SK-N-SH treated with all-trans-retinoic acid at 6 μM for 48 hours (cell line): ENCODE results near the gene P3H3.
"Not testable (repeated sequence)": the region's sequence is repeated elsewhere in the genome, so short reads cannot be mapped to it uniquely, and the experiment has no call there.

Experiments
- ATAC-seq: fragments of 200-7000 bp; cut with Tn5 transposase; 3 replicates; pipeline ENCODE4 v1.9.1; 2020; ENCODE audit warnings: mild to moderate bottlenecking, moderate library complexity
- BACH2 ChIP-seq: fragments of 250-450 bp; sonication (Bioruptor Pico); IDR thresholded peaks from 2 replicates; pipeline ENCODE4 v1.9.0; 2021; ENCODE audit warnings: mild to moderate bottlenecking, borderline replicate concordance
- CSDC2 ChIP-seq: fragments of 250-450 bp; sonication (Bioruptor Pico); IDR thresholded peaks from 2 replicates; pipeline ENCODE4 v1.5.0; 2020; ENCODE audit warnings: mild to moderate bottlenecking, moderate library complexity
- ESRRG ChIP-seq: fragments of 250-450 bp; sonication (Bioruptor Pico); IDR thresholded peaks from 2 replicates; pipeline ENCODE4 v1.6.1; 2021; ENCODE audit warnings: mild to moderate bottlenecking
- GLIS3 ChIP-seq: fragments of 250-450 bp; sonication (Bioruptor Pico); IDR thresholded peaks from 2 replicates; pipeline ENCODE4 v1.5.0; 2020; ENCODE audit warnings: mild to moderate bottlenecking, moderate library complexity
- ISL1 ChIP-seq: fragments of 250-450 bp; sonication (Bioruptor Pico); IDR thresholded peaks from 2 replicates; pipeline ENCODE4 v2.1.2; 2022; ENCODE audit warnings: mild to moderate bottlenecking, moderate library complexity
- OSR1 ChIP-seq: fragments of 250-450 bp; sonication (Bioruptor Pico); IDR thresholded peaks from 2 replicates; pipeline ENCODE4 v1.8.0; 2022; ENCODE audit warnings: moderate library complexity, mild to moderate bottlenecking, inconsistent platforms
- PPARA ChIP-seq: fragments of 250-450 bp; sonication (Bioruptor Pico); IDR thresholded peaks from 2 replicates; pipeline ENCODE4 v1.5.0; 2020; ENCODE audit warnings: mild to moderate bottlenecking, borderline replicate concordance
- RARB ChIP-seq: fragments of 250-450 bp; sonication (Bioruptor Pico); IDR thresholded peaks from 2 replicates; pipeline ENCODE4 v1.8.0; 2021; ENCODE audit warnings: mild to moderate bottlenecking, moderate library complexity
- SNAI2 ChIP-seq: fragments of 250-450 bp; sonication (Bioruptor Pico); IDR thresholded peaks from 2 replicates; pipeline ENCODE4 v1.5.0; 2020; ENCODE audit warnings: mild to moderate bottlenecking, moderate library complexity
- TCF4 ChIP-seq: fragments of 250-450 bp; sonication (Bioruptor Pico); IDR thresholded peaks from 2 replicates; pipeline ENCODE4 v1.8.0; 2021; ENCODE audit warnings: mild to moderate bottlenecking, moderate library complexity, borderline replicate concordance
- TOX ChIP-seq: fragments of 250-450 bp; sonication (Bioruptor Pico); IDR thresholded peaks from 2 replicates; pipeline ENCODE4 v1.8.0; 2021; ENCODE audit warnings: mild to moderate bottlenecking, moderate library complexity, borderline replicate concordance
- ZC3H10 ChIP-seq: fragments of 250-450 bp; sonication (Bioruptor Pico); IDR thresholded peaks from 2 replicates; pipeline ENCODE4 v1.5.1; 2021; ENCODE audit warnings: mild to moderate bottlenecking, moderate library complexity
- ZFP3 ChIP-seq: fragments of 250-450 bp; sonication (Bioruptor Pico); IDR thresholded peaks from 2 replicates; pipeline ENCODE4 v1.5.0; 2020; ENCODE audit warnings: mild to moderate bottlenecking, moderate library complexity
- ZFP30 ChIP-seq: fragments of 450-650 bp; formaldehyde crosslinking; IDR thresholded peaks from 2 replicates; pipeline ENCODE4 v1.5.0; 2022; ENCODE audit warnings: mild to moderate bottlenecking, moderate library complexity
- ZNF565 ChIP-seq: fragments of 450-650 bp; formaldehyde crosslinking; conservative IDR thresholded peaks from 2 replicates; pipeline ENCODE4 v1.5.0; 2020; ENCODE audit warnings: low read depth, mild to moderate bottlenecking, moderate library complexity
- ZNF70 ChIP-seq: fragments of 450-650 bp; formaldehyde crosslinking; IDR thresholded peaks from 2 replicates; pipeline ENCODE4 v1.5.0; 2020; ENCODE audit warnings: mild to moderate bottlenecking, moderate library complexity
- ZNF8 ChIP-seq: fragments of 450-650 bp; formaldehyde crosslinking; IDR thresholded peaks from 2 replicates; pipeline ENCODE4 v1.5.0; 2020; ENCODE audit warnings: mild to moderate bottlenecking, moderate library complexity
- TF ChIP-seq, protein P1 (sequence below): fragments of 250-450 bp; sonication (Bioruptor Pico); IDR thresholded peaks from 2 replicates; pipeline ENCODE4 v1.8.0; 2021; ENCODE audit warnings: low read depth, mild to moderate bottlenecking, moderate library complexity, borderline replicate concordance
- TF ChIP-seq, protein P2 (sequence below): fragments of 250-450 bp; sonication (Bioruptor Pico); IDR thresholded peaks from 2 replicates; pipeline ENCODE4 v1.8.0; 2020; ENCODE audit warnings: mild to moderate bottlenecking, moderate library complexity, borderline replicate concordance
- TF ChIP-seq, protein P3 (sequence below): fragments of 250-450 bp; sonication (Bioruptor Pico); IDR thresholded peaks from 2 replicates; pipeline ENCODE4 v1.5.0; 2020; ENCODE audit warnings: mild to moderate bottlenecking, moderate library complexity
- TF ChIP-seq, protein P4 (sequence below): fragments of 250-450 bp; sonication (Bioruptor Pico); IDR thresholded peaks from 2 replicates; pipeline ENCODE4 v1.5.1; 2021; ENCODE audit warnings: mild to moderate bottlenecking, moderate library complexity
- TF ChIP-seq, protein P5 (sequence below): fragments of 250-450 bp; sonication (Bioruptor Pico); IDR thresholded peaks from 2 replicates; pipeline ENCODE4 v1.5.1; 2020; ENCODE audit warnings: low read depth, mild to moderate bottlenecking, moderate library complexity

Gene P3H3

DNA sequence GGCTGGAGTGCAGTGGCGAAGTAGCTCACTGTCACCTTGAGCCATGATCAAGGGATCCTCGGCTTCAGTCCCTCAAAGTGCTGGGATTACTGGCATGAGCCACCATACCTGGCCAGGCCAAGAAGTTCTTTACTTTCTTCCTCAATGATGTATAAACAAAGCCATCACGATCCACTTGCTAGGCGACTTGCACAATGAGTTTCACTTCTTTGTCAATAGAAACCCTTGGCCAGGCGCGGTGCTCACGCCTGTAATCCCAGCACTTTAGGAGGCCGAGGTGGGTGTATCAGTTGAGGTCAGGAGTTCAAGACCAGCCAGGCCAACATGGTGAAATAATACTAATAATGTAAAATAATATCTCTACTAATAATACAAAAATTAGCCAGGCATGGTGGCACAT is 59.3 kb downstream of the P3H3 start:
- no peak for ATAC-seq
- TF ChIP-seq, protein P1, sequence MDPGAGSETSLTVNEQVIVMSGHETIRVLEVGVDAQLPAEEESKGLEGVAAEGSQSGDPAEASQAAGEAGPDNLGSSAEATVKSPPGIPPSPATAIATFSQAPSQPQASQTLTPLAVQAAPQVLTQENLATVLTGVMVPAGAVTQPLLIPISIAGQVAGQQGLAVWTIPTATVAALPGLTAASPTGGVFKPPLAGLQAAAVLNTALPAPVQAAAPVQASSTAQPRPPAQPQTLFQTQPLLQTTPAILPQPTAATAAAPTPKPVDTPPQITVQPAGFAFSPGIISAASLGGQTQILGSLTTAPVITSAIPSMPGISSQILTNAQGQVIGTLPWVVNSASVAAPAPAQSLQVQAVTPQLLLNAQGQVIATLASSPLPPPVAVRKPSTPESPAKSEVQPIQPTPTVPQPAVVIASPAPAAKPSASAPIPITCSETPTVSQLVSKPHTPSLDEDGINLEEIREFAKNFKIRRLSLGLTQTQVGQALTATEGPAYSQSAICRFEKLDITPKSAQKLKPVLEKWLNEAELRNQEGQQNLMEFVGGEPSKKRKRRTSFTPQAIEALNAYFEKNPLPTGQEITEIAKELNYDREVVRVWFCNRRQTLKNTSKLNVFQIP (CRISPR knock-in tag): no peak
- TF ChIP-seq OSR1 (no peak), ESRRG (CRISPR knock-in tag) (no peak), ISL1 (CRISPR knock-in tag) (no peak), BACH2 (CRISPR knock-in tag) (no peak), ZFP30 (CRISPR knock-in tag) (no peak), TOX (CRISPR knock-in tag) (no peak), ZNF8 (CRISPR knock-in tag) (no peak), TCF4 (no peak), CSDC2 (no peak), ZC3H10 (CRISPR knock-in tag) (no peak), ZFP3 (no peak), PPARA (CRISPR knock-in tag) (no peak), ZNF565 (CRISPR knock-in tag) (no peak), ZNF70 (CRISPR knock-in tag) (no peak)
- TF ChIP-seq, protein P2, sequence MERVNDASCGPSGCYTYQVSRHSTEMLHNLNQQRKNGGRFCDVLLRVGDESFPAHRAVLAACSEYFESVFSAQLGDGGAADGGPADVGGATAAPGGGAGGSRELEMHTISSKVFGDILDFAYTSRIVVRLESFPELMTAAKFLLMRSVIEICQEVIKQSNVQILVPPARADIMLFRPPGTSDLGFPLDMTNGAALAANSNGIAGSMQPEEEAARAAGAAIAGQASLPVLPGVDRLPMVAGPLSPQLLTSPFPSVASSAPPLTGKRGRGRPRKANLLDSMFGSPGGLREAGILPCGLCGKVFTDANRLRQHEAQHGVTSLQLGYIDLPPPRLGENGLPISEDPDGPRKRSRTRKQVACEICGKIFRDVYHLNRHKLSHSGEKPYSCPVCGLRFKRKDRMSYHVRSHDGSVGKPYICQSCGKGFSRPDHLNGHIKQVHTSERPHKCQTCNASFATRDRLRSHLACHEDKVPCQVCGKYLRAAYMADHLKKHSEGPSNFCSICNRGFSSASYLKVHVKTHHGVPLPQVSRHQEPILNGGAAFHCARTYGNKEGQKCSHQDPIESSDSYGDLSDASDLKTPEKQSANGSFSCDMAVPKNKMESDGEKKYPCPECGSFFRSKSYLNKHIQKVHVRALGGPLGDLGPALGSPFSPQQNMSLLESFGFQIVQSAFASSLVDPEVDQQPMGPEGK: no peak
- TF ChIP-seq, protein P3, sequence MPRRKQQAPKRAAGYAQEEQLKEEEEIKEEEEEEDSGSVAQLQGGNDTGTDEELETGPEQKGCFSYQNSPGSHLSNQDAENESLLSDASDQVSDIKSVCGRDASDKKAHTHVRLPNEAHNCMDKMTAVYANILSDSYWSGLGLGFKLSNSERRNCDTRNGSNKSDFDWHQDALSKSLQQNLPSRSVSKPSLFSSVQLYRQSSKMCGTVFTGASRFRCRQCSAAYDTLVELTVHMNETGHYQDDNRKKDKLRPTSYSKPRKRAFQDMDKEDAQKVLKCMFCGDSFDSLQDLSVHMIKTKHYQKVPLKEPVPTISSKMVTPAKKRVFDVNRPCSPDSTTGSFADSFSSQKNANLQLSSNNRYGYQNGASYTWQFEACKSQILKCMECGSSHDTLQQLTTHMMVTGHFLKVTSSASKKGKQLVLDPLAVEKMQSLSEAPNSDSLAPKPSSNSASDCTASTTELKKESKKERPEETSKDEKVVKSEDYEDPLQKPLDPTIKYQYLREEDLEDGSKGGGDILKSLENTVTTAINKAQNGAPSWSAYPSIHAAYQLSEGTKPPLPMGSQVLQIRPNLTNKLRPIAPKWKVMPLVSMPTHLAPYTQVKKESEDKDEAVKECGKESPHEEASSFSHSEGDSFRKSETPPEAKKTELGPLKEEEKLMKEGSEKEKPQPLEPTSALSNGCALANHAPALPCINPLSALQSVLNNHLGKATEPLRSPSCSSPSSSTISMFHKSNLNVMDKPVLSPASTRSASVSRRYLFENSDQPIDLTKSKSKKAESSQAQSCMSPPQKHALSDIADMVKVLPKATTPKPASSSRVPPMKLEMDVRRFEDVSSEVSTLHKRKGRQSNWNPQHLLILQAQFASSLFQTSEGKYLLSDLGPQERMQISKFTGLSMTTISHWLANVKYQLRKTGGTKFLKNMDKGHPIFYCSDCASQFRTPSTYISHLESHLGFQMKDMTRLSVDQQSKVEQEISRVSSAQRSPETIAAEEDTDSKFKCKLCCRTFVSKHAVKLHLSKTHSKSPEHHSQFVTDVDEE (CRISPR knock-in tag): no peak
- TF ChIP-seq, protein P4, sequence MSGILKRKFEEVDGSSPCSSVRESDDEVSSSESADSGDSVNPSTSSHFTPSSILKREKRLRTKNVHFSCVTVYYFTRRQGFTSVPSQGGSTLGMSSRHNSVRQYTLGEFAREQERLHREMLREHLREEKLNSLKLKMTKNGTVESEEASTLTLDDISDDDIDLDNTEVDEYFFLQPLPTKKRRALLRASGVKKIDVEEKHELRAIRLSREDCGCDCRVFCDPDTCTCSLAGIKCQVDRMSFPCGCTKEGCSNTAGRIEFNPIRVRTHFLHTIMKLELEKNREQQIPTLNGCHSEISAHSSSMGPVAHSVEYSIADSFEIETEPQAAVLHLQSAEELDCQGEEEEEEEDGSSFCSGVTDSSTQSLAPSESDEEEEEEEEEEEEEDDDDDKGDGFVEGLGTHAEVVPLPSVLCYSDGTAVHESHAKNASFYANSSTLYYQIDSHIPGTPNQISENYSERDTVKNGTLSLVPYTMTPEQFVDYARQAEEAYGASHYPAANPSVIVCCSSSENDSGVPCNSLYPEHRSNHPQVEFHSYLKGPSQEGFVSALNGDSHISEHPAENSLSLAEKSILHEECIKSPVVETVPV (CRISPR knock-in tag): no peak

DNA sequence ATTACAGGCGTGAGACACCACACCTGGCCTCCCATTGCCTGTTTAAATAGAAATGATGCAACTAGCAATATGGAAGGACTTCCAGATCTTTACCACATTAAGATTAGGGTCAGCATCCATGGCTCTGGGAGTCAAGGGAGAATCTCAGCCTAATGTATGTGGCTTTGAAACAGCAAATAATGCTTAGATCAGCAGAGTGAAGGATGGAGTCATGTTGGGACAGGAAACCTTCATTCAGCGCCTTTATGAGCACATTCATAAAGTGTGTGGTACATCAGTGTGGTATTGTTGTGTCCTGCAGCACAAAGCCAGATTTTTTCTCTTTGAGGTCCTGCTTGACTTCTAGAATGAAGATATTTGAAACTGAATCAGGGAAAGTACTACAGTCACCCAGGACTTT is 60.2 kb downstream of the P3H3 start:
- TF ChIP-seq ZNF70 (CRISPR knock-in tag): no peak
- no peak for TF ChIP-seq SNAI2 (CRISPR knock-in tag)
- no peak for TF ChIP-seq ZFP3
- no peak for TF ChIP-seq ISL1 (CRISPR knock-in tag)
- no peak for TF ChIP-seq BACH2 (CRISPR knock-in tag)
- TF ChIP-seq PPARA (CRISPR knock-in tag): no peak
- TF ChIP-seq TCF4: no peak
- no peak for TF ChIP-seq RARB (CRISPR knock-in tag)
- TF ChIP-seq GLIS3 (CRISPR knock-in tag): no peak
- TF ChIP-seq, protein P5, sequence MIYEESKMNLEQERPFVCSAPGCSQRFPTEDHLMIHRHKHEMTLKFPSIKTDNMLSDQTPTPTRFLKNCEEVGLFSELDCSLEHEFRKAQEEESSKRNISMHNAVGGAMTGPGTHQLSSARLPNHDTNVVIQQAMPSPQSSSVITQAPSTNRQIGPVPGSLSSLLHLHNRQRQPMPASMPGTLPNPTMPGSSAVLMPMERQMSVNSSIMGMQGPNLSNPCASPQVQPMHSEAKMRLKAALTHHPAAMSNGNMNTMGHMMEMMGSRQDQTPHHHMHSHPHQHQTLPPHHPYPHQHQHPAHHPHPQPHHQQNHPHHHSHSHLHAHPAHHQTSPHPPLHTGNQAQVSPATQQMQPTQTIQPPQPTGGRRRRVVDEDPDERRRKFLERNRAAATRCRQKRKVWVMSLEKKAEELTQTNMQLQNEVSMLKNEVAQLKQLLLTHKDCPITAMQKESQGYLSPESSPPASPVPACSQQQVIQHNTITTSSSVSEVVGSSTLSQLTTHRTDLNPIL (CRISPR knock-in tag): no peak
- no peak for TF ChIP-seq ZFP30 (CRISPR knock-in tag)
- TF ChIP-seq ZC3H10 (CRISPR knock-in tag): no peak
- TF ChIP-seq, protein P2: no peak
- TF ChIP-seq, protein P4 (CRISPR knock-in tag): no peak
- no peak for TF ChIP-seq ZNF565 (CRISPR knock-in tag)
- no peak for TF ChIP-seq OSR1
- TF ChIP-seq, protein P3 (CRISPR knock-in tag): no peak
- ATAC-seq: no peak

DNA sequence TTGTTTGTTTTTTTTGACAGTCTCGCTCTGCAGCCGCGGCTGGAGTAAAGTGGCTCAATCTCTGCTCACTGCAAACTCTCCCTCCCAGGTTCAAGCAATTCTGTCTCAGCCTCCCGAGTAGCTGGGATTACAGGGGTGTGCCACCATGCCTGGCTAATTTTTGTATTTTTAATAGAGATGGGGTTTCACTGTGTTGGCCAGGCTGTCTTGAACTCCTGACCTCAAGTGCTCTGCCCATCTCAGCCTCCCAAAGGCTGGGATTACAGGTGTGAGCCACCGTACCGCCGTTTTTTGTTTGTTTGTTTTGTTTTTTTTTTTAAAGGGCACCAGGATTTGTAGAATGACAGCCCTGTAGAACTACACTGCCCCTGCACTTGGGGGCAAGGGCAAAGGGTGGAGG is 60.6 kb downstream of the P3H3 start:
- ATAC-seq: not testable (repeated sequence)
